Subcutaneous adipose tissue (tissue), 4 donors: ENCODE measurements around the gene CACNA1E. TPM values are rescaled to one million over a fixed set of nuclear protein-coding genes. Genes with fewer than 3 reads are reported as not detected.

ENCODE experiments used
- CTCF ChIP-seq: fragments of 450-650 bp; IDR thresholded peaks from one replicate; pipeline ENCODE4 v1.5.1; 2016; ENCODE audit warnings: low read depth, mild to moderate bottlenecking, control low read depth, antibody characterized with exemption, moderate library complexity
- total RNA-seq, 4 donors: library from RNA; depleted of rRNA; stranded (reverse); fragments of >200 nt; gene quantifications; one replicate each; pipeline ENCODE4 v1.1.0, GENCODE V29; 2016

CACNA1E gene
- total RNA-seq, 4 donors from 2014 or later: 0.16 to 0.19 TPM; not detected in 2

- no peak for TF ChIP-seq CTCF
Observed at GRCh38 chr1:181618559-181618958, 135.2 kb downstream of the CACNA1E start.

GRCh38 chr1:181620183-181620582, 136.9 kb downstream of the CACNA1E start:
- TF ChIP-seq CTCF: no peak

- no peak for TF ChIP-seq CTCF
Observed at GRCh38 chr1:181623850-181624249, 140.5 kb downstream of the CACNA1E start.

GRCh38 chr1:181626279-181626938, 143.1 kb downstream of the CACNA1E start:
- TF ChIP-seq CTCF: no peak

GRCh38 chr1:181630398-181630797, 147.1 kb downstream of the CACNA1E start:
- no peak for TF ChIP-seq CTCF

GRCh38 chr1:181630838-181631237, 147.5 kb downstream of the CACNA1E start:
- no peak for TF ChIP-seq CTCF

GRCh38 chr1:181632492-181632891, 149.2 kb downstream of the CACNA1E start:
- no peak for TF ChIP-seq CTCF
